ENCODE results near the gene TMIGD3.

The TMIGD3 gene

GRCh38 chr1:111512132-111512889, 8.9 kb upstream of the TMIGD3 start:
- TF ChIP-seq FOXM1 (IDR thresholded peaks at IDR 0.05; ENCODE audit: borderline replicate concordance) (no peak), HDGF (IDR thresholded peaks at IDR 0.05; ENCODE audit: borderline replicate concordance) (no peak), BHLHE40 (IDR thresholded peaks at IDR 0.05; ENCODE audit: borderline replicate concordance) (no peak), ARNT (IDR thresholded peaks at IDR 0.05) (no peak), LEF1 (IDR thresholded peaks at IDR 0.05; ENCODE audit: borderline replicate concordance) (no peak), NFRKB (IDR thresholded peaks at IDR 0.05) (no peak), L3MBTL2 (conservative IDR thresholded peaks at IDR 0.05) (no peak)
- ChIA-PET POLR2A (no interaction called here), CTCF (interaction anchor here (0.6 to 1.5 kb wide), 3 partner anchors 146 to 235 kb away, joined by 3 to 4 read pairs (median 4); no protein-coding TSS in a partner anchor)

GRCh38 chr1:111511370-111511769, 7.9 kb upstream of the TMIGD3 start:
- ChIA-PET CTCF (interaction anchor here (0.6 to 1.5 kb wide), 3 partner anchors 147 to 236 kb away, joined by 3 to 4 read pairs (median 4); no protein-coding TSS in a partner anchor), POLR2A (no interaction called here)
- no peak for DNase-seq (ENCODE audit: extremely low spot score)

More at GRCh38 chr1:111512132-111512889, 8.9 kb upstream of the TMIGD3 start:
- no peak for DNase-seq (ENCODE audit: extremely low spot score)

GRCh38 chr1:111509997-111510375, 6.6 kb upstream of the TMIGD3 start:
- POLR2A ChIA-PET, result interaction anchor here (2.8 kb wide), 1 partner anchor 83 kb away, joined by 11 read pairs; no protein-coding TSS in a partner anchor

More at GRCh38 chr1:111511370-111511769, 7.9 kb upstream of the TMIGD3 start:
- TF ChIP-seq LEF1 (IDR thresholded peaks at IDR 0.05; ENCODE audit: borderline replicate concordance) (no peak), SP1 (IDR thresholded peaks at IDR 0.05) (no peak), L3MBTL2 (conservative IDR thresholded peaks at IDR 0.05) (no peak), ARNT (IDR thresholded peaks at IDR 0.05) (no peak), HDGF (IDR thresholded peaks at IDR 0.05; ENCODE audit: borderline replicate concordance) (no peak), BHLHE40 (IDR thresholded peaks at IDR 0.05; ENCODE audit: borderline replicate concordance) (no peak), FOXM1 (IDR thresholded peaks at IDR 0.05; ENCODE audit: borderline replicate concordance) (no peak)

GRCh38 chr1:111507411-111508201, 4.2 kb upstream of the TMIGD3 start:
- POLR2A ChIA-PET, result interaction anchor here (0.6 to 2.8 kb wide), 24 partner anchors 10 to 249 kb away, joined by 3 to 20 read pairs (median 3); partner anchors contain the start of genes INKA2 and RAP1A
- no peak for TF ChIP-seq HDGF (IDR thresholded peaks at IDR 0.05; ENCODE audit: borderline replicate concordance)
- no peak for TF ChIP-seq NFRKB (IDR thresholded peaks at IDR 0.05)
- no peak for TF ChIP-seq LEF1 (IDR thresholded peaks at IDR 0.05; ENCODE audit: borderline replicate concordance)
- no peak for TF ChIP-seq FOXA1 (IDR thresholded peaks at IDR 0.05)
- TF ChIP-seq SUZ12 (IDR thresholded peaks at IDR 0.05), result no peak
- TF ChIP-seq ZNF384 (IDR thresholded peaks at IDR 0.05), result no peak
- no peak for TF ChIP-seq ELF4 (IDR thresholded peaks at IDR 0.05)
- no peak for TF ChIP-seq PKNOX1 (IDR thresholded peaks at IDR 0.05)
- TF ChIP-seq CTBP1 (IDR thresholded peaks at IDR 0.05; ENCODE audit: borderline replicate concordance), result no peak
- no peak for TF ChIP-seq L3MBTL2 (conservative IDR thresholded peaks at IDR 0.05)
- no peak for TF ChIP-seq BHLHE40 (IDR thresholded peaks at IDR 0.05; ENCODE audit: borderline replicate concordance)
- no peak for TF ChIP-seq SP1 (IDR thresholded peaks at IDR 0.05)
- TF ChIP-seq TARDBP (IDR thresholded peaks at IDR 0.05), result no peak
- no peak for TF ChIP-seq ARNT (IDR thresholded peaks at IDR 0.05)
- TF ChIP-seq FOXK2 (IDR thresholded peaks at IDR 0.05), result no peak
- no peak for TF ChIP-seq FOXM1 (IDR thresholded peaks at IDR 0.05; ENCODE audit: borderline replicate concordance)
- peak; percentile 57 for DNase-seq (ENCODE audit: extremely low spot score)
- CTCF ChIA-PET, result interaction anchor here (0.6 to 2.2 kb wide), 25 partner anchors 9 to 262 kb away, joined by 3 to 23 read pairs (median 4); partner anchors contain the start of gene INKA2

More at GRCh38 chr1:111509997-111510375, 6.6 kb upstream of the TMIGD3 start:
- CTCF ChIA-PET, result no interaction called here
- no peak for DNase-seq (ENCODE audit: extremely low spot score)
- TF ChIP-seq ARNT (IDR thresholded peaks at IDR 0.05) (no peak), FOXM1 (IDR thresholded peaks at IDR 0.05; ENCODE audit: borderline replicate concordance) (no peak), SUZ12 (IDR thresholded peaks at IDR 0.05) (no peak), PKNOX1 (IDR thresholded peaks at IDR 0.05) (no peak), BHLHE40 (IDR thresholded peaks at IDR 0.05; ENCODE audit: borderline replicate concordance) (no peak), ZNF384 (IDR thresholded peaks at IDR 0.05) (no peak), CTBP1 (IDR thresholded peaks at IDR 0.05; ENCODE audit: borderline replicate concordance) (no peak), FOXK2 (IDR thresholded peaks at IDR 0.05) (no peak), FOXA1 (IDR thresholded peaks at IDR 0.05) (no peak), SP1 (IDR thresholded peaks at IDR 0.05) (no peak), HDGF (IDR thresholded peaks at IDR 0.05; ENCODE audit: borderline replicate concordance) (no peak)

GRCh38 chr1:111506561-111506960, 3.1 kb upstream of the TMIGD3 start:
- POLR2A ChIA-PET, result interaction anchor here (1.2 to 1.9 kb wide), 3 partner anchors 9 to 233 kb away, joined by 3 to 20 read pairs (median 4); partner anchors contain the start of gene INKA2
- no peak for DNase-seq (ENCODE audit: extremely low spot score)
- TF ChIP-seq LEF1 (IDR thresholded peaks at IDR 0.05; ENCODE audit: borderline replicate concordance) (no peak), SUZ12 (IDR thresholded peaks at IDR 0.05) (no peak), NFRKB (IDR thresholded peaks at IDR 0.05) (no peak), FOXK2 (IDR thresholded peaks at IDR 0.05) (no peak), SP1 (IDR thresholded peaks at IDR 0.05) (no peak), FOXA1 (IDR thresholded peaks at IDR 0.05) (no peak), ELF4 (IDR thresholded peaks at IDR 0.05) (no peak), HDGF (IDR thresholded peaks at IDR 0.05; ENCODE audit: borderline replicate concordance) (no peak), PKNOX1 (IDR thresholded peaks at IDR 0.05) (no peak), TARDBP (IDR thresholded peaks at IDR 0.05) (no peak), CTBP1 (IDR thresholded peaks at IDR 0.05; ENCODE audit: borderline replicate concordance) (no peak), ARNT (IDR thresholded peaks at IDR 0.05) (no peak), L3MBTL2 (conservative IDR thresholded peaks at IDR 0.05) (no peak)
- CTCF ChIA-PET, result interaction anchor here (0.9 to 2.2 kb wide), 3 partner anchors 10 to 154 kb away, joined by 3 to 11 read pairs (median 4); no protein-coding TSS in a partner anchor
